ENCODE measurements around the gene VIM.

VIM gene

GRCh38 chr10:17200001-17200911 is 27.8 kb upstream of the VIM start:
- Histone ChIP-seq H2AFZ (ENCODE audit: insufficient read depth, low read length, poor library complexity) (peak overlapping the region; percentile 88), H3K4me1 (ENCODE audit: control insufficient read depth in 1 of 2, insufficient read depth in 2 of 2, low read length in 2 of 2) (peaks cover 2 to 13% of the 10 kb centered on the region in 2 experiments), H4K91ac (ENCODE audit: low read depth, low read length) (peak overlapping the region; percentile 98), H3K18ac (ENCODE audit: low read length) (no peak overlapping the region), H3K9ac (ENCODE audit: low read length) (no peak overlapping the region), H3K23ac (ENCODE audit: low read length) (no peak overlapping the region), H3K27me3 (ENCODE audit: insufficient read depth, low read length) (no peaks in the 10 kb centered on the region), H2BK120ac (ENCODE audit: insufficient read depth, low read length, poor library complexity) (peak overlapping the region; percentile 100), H2AK5ac (ENCODE audit: low read length) (no peak overlapping the region), H3K79me1 (ENCODE audit: low read length) (peaks cover 12% of the 10 kb centered on the region), H3K4me2 (ENCODE audit: low read length) (peak overlapping the region; percentile 88), H3K27ac (ENCODE audit: low read depth, low read length) (peak overlapping the region; percentile 98), H2BK5ac (ENCODE audit: low read depth, low read length, poor library complexity) (peak overlapping the region; percentile 100), H3K36me3 (ENCODE audit: control insufficient read depth in 1 of 2, insufficient read depth in 2 of 2, low read length in 2 of 2) (no peaks in the 10 kb centered on the region), H3K14ac (ENCODE audit: low read length) (no peak overlapping the region), H4K12ac (ENCODE audit: low read depth, low read length) (peak overlapping the region; percentile 62), H3K4ac (ENCODE audit: low read depth, low read length) (no peak overlapping the region), H3K4me3 (ENCODE audit: low read depth, low read length) (no peak overlapping the region), H4K8ac (ENCODE audit: low read depth, low read length) (peak overlapping the region; percentile 99), H2BK12ac (ENCODE audit: low read length) (no peak overlapping the region), H3K9me3 (ENCODE audit: insufficient read depth, low read depth, low read length) (no peaks in the 10 kb centered on the region), H3K79me2 (ENCODE audit: control insufficient read depth, insufficient read depth, low read length, poor library complexity) (peaks cover 4% of the 10 kb centered on the region)
- no CpG with 5 or more reads among the region's 10 CpGs for WGBS (ENCODE audit: extremely low coverage, insufficient coverage, insufficient read length)
- DNase-seq = no peak

- Histone ChIP-seq H2AK5ac (ENCODE audit: low read length) (peak within 1 kb of the TSS; percentile 90), H2BK12ac (ENCODE audit: low read length) (peak within 1 kb of the TSS; percentile 98), H4K91ac (ENCODE audit: low read depth, low read length) (peak within 1 kb of the TSS; percentile 98), H2AFZ (ENCODE audit: insufficient read depth, low read length, poor library complexity) (peak within 1 kb of the TSS; percentile 88), H3K14ac (ENCODE audit: low read length) (peak within 1 kb of the TSS; percentile 99), H3K4ac (ENCODE audit: low read depth, low read length) (peak within 1 kb of the TSS; percentile 94), H3K4me2 (ENCODE audit: low read length) (peak within 1 kb of the TSS; percentile 88), H2BK5ac (ENCODE audit: low read depth, low read length, poor library complexity) (peak within 1 kb of the TSS; percentile 100), H3K18ac (ENCODE audit: low read length) (peak within 1 kb of the TSS; percentile 98), H3K23ac (ENCODE audit: low read length) (no peak within 1 kb of the TSS), H3K9me3 (ENCODE audit: insufficient read depth, low read depth, low read length) (no peaks in the 10 kb centered on the region), H2BK120ac (ENCODE audit: insufficient read depth, low read length, poor library complexity) (peak within 1 kb of the TSS; percentile 100), H3K9ac (ENCODE audit: low read length) (peak within 1 kb of the TSS; percentile 84), H3K79me1 (ENCODE audit: low read length) (peaks cover 12% of the 10 kb centered on the region), H3K27me3 (ENCODE audit: insufficient read depth, low read length) (no peaks in the 10 kb centered on the region), H3K4me3 (ENCODE audit: low read depth, low read length) (peak within 1 kb of the TSS; percentile 81), H3K4me1 (ENCODE audit: control insufficient read depth in 1 of 2, insufficient read depth in 2 of 2, low read length in 2 of 2) (peaks cover 2 to 13% of the 10 kb centered on the region in 2 experiments), H3K79me2 (ENCODE audit: control insufficient read depth, insufficient read depth, low read length, poor library complexity) (peaks cover 4% of the 10 kb centered on the region), H3K36me3 (ENCODE audit: control insufficient read depth in 1 of 2, insufficient read depth in 2 of 2, low read length in 2 of 2) (no peaks in the 10 kb centered on the region), H3K27ac (ENCODE audit: low read depth, low read length) (peak within 1 kb of the TSS; percentile 98), H4K8ac (ENCODE audit: low read depth, low read length) (peak within 1 kb of the TSS; percentile 99), H4K12ac (ENCODE audit: low read depth, low read length) (peak within 1 kb of the TSS; percentile 97)
- DNase-seq = peak; percentile 61 to 71
- WGBS (ENCODE audit: extremely low coverage, insufficient coverage, insufficient read length) = no CpG with 5 or more reads among the region's 60 CpGs
Observed at GRCh38 chr10:17200912-17201793, 26.9 kb upstream of the VIM start, which contains the start of gene TRDMT1. TRDMT1 (minus strand) TSS chr10:17201672; CDS start chr10:17201634, 38 bp downstream.

GRCh38 chr10:17201794-17202116 is 26.3 kb upstream of the VIM start:
- Histone ChIP-seq H3K4me3 (ENCODE audit: low read depth, low read length) (peak overlapping the region; percentile 81), H2AFZ (ENCODE audit: insufficient read depth, low read length, poor library complexity) (peak overlapping the region; percentile 88), H3K4me2 (ENCODE audit: low read length) (peak overlapping the region; percentile 88), H3K4me1 (ENCODE audit: control insufficient read depth in 1 of 2, insufficient read depth in 2 of 2, low read length in 2 of 2) (peaks cover 2 to 13% of the 10 kb centered on the region in 2 experiments), H3K4ac (ENCODE audit: low read depth, low read length) (peak overlapping the region; percentile 93), H3K79me1 (ENCODE audit: low read length) (peaks cover 12% of the 10 kb centered on the region), H4K91ac (ENCODE audit: low read depth, low read length) (peak overlapping the region; percentile 98), H3K9me3 (ENCODE audit: insufficient read depth, low read depth, low read length) (no peaks in the 10 kb centered on the region), H2BK120ac (ENCODE audit: insufficient read depth, low read length, poor library complexity) (peak overlapping the region; percentile 99), H3K79me2 (ENCODE audit: control insufficient read depth, insufficient read depth, low read length, poor library complexity) (peaks cover 4% of the 10 kb centered on the region), H4K8ac (ENCODE audit: low read depth, low read length) (peak overlapping the region; percentile 99), H3K18ac (ENCODE audit: low read length) (peak overlapping the region; percentile 94), H3K14ac (ENCODE audit: low read length) (peak overlapping the region; percentile 98), H2AK5ac (ENCODE audit: low read length) (no peak overlapping the region), H3K27me3 (ENCODE audit: insufficient read depth, low read length) (no peaks in the 10 kb centered on the region), H2BK5ac (ENCODE audit: low read depth, low read length, poor library complexity) (peak overlapping the region; percentile 99), H2BK12ac (ENCODE audit: low read length) (peak overlapping the region; percentile 83), H4K12ac (ENCODE audit: low read depth, low read length) (peak overlapping the region; percentile 97), H3K36me3 (ENCODE audit: control insufficient read depth in 1 of 2, insufficient read depth in 2 of 2, low read length in 2 of 2) (no peaks in the 10 kb centered on the region), H3K9ac (ENCODE audit: low read length) (peak overlapping the region; percentile 84), H3K27ac (ENCODE audit: low read depth, low read length) (peak overlapping the region; percentile 98), H3K23ac (ENCODE audit: low read length) (no peak overlapping the region)
- no CpG with 5 or more reads among the region's 3 CpGs for WGBS (ENCODE audit: extremely low coverage, insufficient coverage, insufficient read length)
- no peak for DNase-seq

- Histone ChIP-seq H2BK5ac (ENCODE audit: low read depth, low read length, poor library complexity) (no peak overlapping the region), H2BK120ac (ENCODE audit: insufficient read depth, low read length, poor library complexity) (no peak overlapping the region), H3K9ac (ENCODE audit: low read length) (no peak overlapping the region), H3K79me1 (ENCODE audit: low read length) (peaks cover 12% of the 10 kb centered on the region), H3K36me3 (ENCODE audit: control insufficient read depth in 1 of 2, insufficient read depth in 2 of 2, low read length in 2 of 2) (no peaks in the 10 kb centered on the region), H3K14ac (ENCODE audit: low read length) (no peak overlapping the region), H3K23ac (ENCODE audit: low read length) (no peak overlapping the region), H3K4me3 (ENCODE audit: low read depth, low read length) (no peak overlapping the region), H3K79me2 (ENCODE audit: control insufficient read depth, insufficient read depth, low read length, poor library complexity) (peaks cover 4% of the 10 kb centered on the region), H2AFZ (ENCODE audit: insufficient read depth, low read length, poor library complexity) (no peak overlapping the region), H2AK5ac (ENCODE audit: low read length) (no peak overlapping the region), H4K91ac (ENCODE audit: low read depth, low read length) (peak overlapping the region; percentile 20), H2BK12ac (ENCODE audit: low read length) (peak overlapping the region; percentile 21), H3K4ac (ENCODE audit: low read depth, low read length) (no peak overlapping the region), H3K27me3 (ENCODE audit: insufficient read depth, low read length) (no peaks in the 10 kb centered on the region), H4K12ac (ENCODE audit: low read depth, low read length) (no peak overlapping the region), H4K8ac (ENCODE audit: low read depth, low read length) (no peak overlapping the region), H3K18ac (ENCODE audit: low read length) (no peak overlapping the region), H3K4me2 (ENCODE audit: low read length) (no peak overlapping the region), H3K9me3 (ENCODE audit: insufficient read depth, low read depth, low read length) (no peaks in the 10 kb centered on the region), H3K27ac (ENCODE audit: low read depth, low read length) (peak overlapping the region; percentile 98), H3K4me1 (ENCODE audit: control insufficient read depth in 1 of 2, insufficient read depth in 2 of 2, low read length in 2 of 2) (peaks cover 2 to 13% of the 10 kb centered on the region in 2 experiments)
- no CpG with 5 or more reads among the region's 2 CpGs for WGBS (ENCODE audit: extremely low coverage, insufficient coverage, insufficient read length)
- DNase-seq = no peak
Observed at GRCh38 chr10:17202506-17202905, 25.5 kb upstream of the VIM start.

All from trophoblast cell (in vitro differentiated cells and primary cell).